ENCODE data around the gene COL13A1. TPM values are rescaled to one million over a fixed set of nuclear protein-coding genes. Genes with fewer than 3 reads are reported as not detected.

Gene COL13A1
- total RNA-seq, 4 donors from 2014 or later, result 0.46 to 0.60 TPM; not detected in 2

GRCh38 chr10:69963178-69963834 lies 161.6 kb downstream of the COL13A1 start:
- ATAC-seq (ENCODE audit: low FRiP score), result no peak
- TF ChIP-seq, protein P1, sequence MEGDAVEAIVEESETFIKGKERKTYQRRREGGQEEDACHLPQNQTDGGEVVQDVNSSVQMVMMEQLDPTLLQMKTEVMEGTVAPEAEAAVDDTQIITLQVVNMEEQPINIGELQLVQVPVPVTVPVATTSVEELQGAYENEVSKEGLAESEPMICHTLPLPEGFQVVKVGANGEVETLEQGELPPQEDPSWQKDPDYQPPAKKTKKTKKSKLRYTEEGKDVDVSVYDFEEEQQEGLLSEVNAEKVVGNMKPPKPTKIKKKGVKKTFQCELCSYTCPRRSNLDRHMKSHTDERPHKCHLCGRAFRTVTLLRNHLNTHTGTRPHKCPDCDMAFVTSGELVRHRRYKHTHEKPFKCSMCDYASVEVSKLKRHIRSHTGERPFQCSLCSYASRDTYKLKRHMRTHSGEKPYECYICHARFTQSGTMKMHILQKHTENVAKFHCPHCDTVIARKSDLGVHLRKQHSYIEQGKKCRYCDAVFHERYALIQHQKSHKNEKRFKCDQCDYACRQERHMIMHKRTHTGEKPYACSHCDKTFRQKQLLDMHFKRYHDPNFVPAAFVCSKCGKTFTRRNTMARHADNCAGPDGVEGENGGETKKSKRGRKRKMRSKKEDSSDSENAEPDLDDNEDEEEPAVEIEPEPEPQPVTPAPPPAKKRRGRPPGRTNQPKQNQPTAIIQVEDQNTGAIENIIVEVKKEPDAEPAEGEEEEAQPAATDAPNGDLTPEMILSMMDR (IDR thresholded peaks at IDR 0.05), result no peak
- no peak for DNase-seq (ENCODE audit: low spot score)

- DNase-seq (ENCODE audit: low spot score), result no peak
- TF ChIP-seq, protein P1 (IDR thresholded peaks at IDR 0.05), result no peak
- no peak for ATAC-seq (ENCODE audit: low FRiP score)
These were observed 162.4 kb downstream of the COL13A1 start for GRCh38 chr10:69963835-69964710.

DNA sequence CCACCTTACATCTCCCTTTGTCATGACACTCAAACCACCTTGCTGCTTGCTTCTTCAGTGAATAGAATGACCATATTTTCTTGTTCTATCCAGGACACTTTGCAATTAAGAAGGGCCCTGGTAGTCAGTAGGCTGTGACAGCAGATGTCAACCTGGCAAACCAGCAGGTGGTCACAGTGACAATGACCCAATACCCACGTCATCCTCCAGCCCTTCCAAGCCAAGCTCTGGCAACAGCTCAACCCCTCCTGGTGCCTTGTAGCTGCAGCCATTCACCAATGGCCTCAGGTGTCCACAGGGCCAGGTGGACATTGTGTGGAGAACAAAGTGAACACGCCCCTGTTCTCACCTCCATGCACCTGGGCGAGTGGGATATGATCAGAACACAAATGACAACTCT lies 163.4 kb downstream of the COL13A1 start:
- TF ChIP-seq, protein P1 (IDR thresholded peaks at IDR 0.05), result no peak
- ATAC-seq (ENCODE audit: low FRiP score) (no peak), DNase-seq (ENCODE audit: low spot score) (no peak)

GRCh38 chr10:69965919-69966662 lies 164.4 kb downstream of the COL13A1 start:
- DNase-seq (ENCODE audit: low spot score) (no peak), ATAC-seq (ENCODE audit: low FRiP score) (no peak)
- TF ChIP-seq, protein P1 (IDR thresholded peaks at IDR 0.05), result no peak

DNA sequence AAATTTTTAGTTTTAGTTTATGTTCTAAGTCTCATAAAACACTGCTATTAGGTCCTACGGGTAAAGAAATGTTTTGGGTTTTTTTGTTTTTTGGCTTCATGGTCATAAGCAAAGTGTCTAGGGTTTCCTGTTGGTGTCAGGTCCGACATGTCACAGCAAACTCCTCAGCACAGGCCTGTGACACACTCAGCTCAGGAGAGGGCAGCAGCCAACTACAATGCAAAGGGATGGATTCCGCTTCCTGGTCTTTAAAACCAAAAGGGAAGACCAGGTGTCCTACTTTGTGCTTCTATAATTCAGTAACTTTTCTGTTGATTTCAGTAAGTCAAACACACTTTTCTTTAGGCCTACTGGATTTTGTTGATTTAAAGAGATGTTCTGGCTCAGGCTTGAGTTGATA lies 167.1 kb downstream of the COL13A1 start:
- TF ChIP-seq, protein P1 (IDR thresholded peaks at IDR 0.05), result no peak
- DNase-seq (ENCODE audit: low spot score), result no peak
- ATAC-seq (ENCODE audit: low FRiP score), result no peak

- ATAC-seq (ENCODE audit: low FRiP score) (no peak), DNase-seq (ENCODE audit: low spot score) (no peak)
- TF ChIP-seq, protein P1 (IDR thresholded peaks at IDR 0.05), result no peak
These were observed 168.3 kb downstream of the COL13A1 start for GRCh38 chr10:69969977-69970376.

Measured in omental fat pad (tissue), 4 donors.